ENCODE measurements around the gene RIPOR3. TPM values are rescaled to one million over a fixed set of nuclear protein-coding genes. Genes with fewer than 3 reads are reported as not detected.

RIPOR3 gene
- total RNA-seq, 2 experiments from 2014 or later, result not detected

- H3K36me3 Mint-ChIP-seq (ENCODE audit: low read depth), result peaks cover 31% of the 10 kb centered on the region
- peak overlapping the region; percentile 8 for H3K27ac Mint-ChIP-seq
- H3K9me3 Mint-ChIP-seq (ENCODE audit: insufficient read depth), result no peaks in the 10 kb centered on the region
- ATAC-seq (no peak), DNase-seq (no peak)
- ChIA-PET POLR2A (interaction anchor here (0.8 to 1.0 kb wide), 2 partner anchors 9 to 19 kb away, joined by 3 to 4 read pairs; no protein-coding TSS in a partner anchor), CTCF (interaction anchor here (0.9 to 1.4 kb wide), 6 partner anchors 9 to 51 kb away, joined by 3 to 6 read pairs (median 4); no protein-coding TSS in a partner anchor)
- no peak overlapping the region for H3K4me3 Mint-ChIP-seq
- peaks cover 50% of the 10 kb centered on the region for H3K4me1 Mint-ChIP-seq (ENCODE audit: low read depth)
- no peaks in the 10 kb centered on the region for H3K27me3 Mint-ChIP-seq (ENCODE audit: low read depth)
Observed at GRCh38 chr20:50537546-50538201, 153.7 kb downstream of the RIPOR3 start.

DNA sequence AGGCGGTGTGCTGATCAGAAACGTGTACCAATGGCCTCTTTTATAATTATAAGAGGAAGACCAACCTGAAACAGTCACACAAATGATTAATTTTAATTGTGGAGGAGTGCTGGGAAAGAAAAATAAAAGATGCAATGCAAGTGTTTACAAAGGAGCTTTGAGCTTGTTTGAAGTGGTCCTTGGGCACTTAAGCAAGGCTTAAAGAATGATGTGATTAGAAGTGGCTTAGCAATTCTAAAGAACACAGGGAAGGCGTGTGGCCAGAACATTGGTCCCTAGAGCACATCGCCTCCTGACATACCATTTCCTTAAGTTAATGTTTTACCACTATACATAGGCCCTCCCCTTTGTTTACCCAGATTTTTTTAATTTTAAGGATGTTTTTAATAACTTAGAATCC is 155.0 kb downstream of the RIPOR3 start:
- H3K27me3 Mint-ChIP-seq (ENCODE audit: low read depth), result no peaks in the 10 kb centered on the region
- peaks cover 25% of the 10 kb centered on the region for H3K36me3 Mint-ChIP-seq (ENCODE audit: low read depth)
- ATAC-seq (no peak), DNase-seq (no peak)
- no peak overlapping the region for H3K27ac Mint-ChIP-seq
- ChIA-PET POLR2A (interaction anchor here (1.4 kb wide), 1 partner anchor 24 kb away, joined by 3 read pairs; no protein-coding TSS in a partner anchor), CTCF (interaction anchor here (1.0 kb wide), 1 partner anchor 34 kb away, joined by 3 read pairs; no protein-coding TSS in a partner anchor)
- no peak overlapping the region for H3K4me3 Mint-ChIP-seq
- H3K4me1 Mint-ChIP-seq (ENCODE audit: low read depth), result peaks cover 45% of the 10 kb centered on the region
- no peaks in the 10 kb centered on the region for H3K9me3 Mint-ChIP-seq (ENCODE audit: insufficient read depth)

Small RNAs within 50 kb of the gene (microRNA-seq; reads per million reads assigned to microRNA genes)
- gene MIR1302-5, result not detected
- gene MIR645, result not detected

Other genes starting within 250 kb of the RIPOR3 start
- gene PTPN1, start 181.2 kb downstream of the RIPOR3 start, total RNA-seq, result 10 to 100 TPM; 59.7 to 62.5 TPM
- 1 to 10 TPM; 4.3 to 6.0 TPM for gene PARD6B, start 40.0 kb upstream of the RIPOR3 start, total RNA-seq
- gene BCAS4, start 103.5 kb upstream of the RIPOR3 start, total RNA-seq, result 10 to 100 TPM; 29.3 to 32.6 TPM
- gene ADNP, start 239.9 kb upstream of the RIPOR3 start, total RNA-seq, result 10 to 100 TPM; 62.5 to 67.6 TPM

All from activated CD8-positive, alpha-beta T cell treated with anti-CD3 and anti-CD28 coated beads, Interleukin-2, amount 10 ng/mL, durations not matched to agents 7 days and 5 days (primary cell).